Measurements from ENCODE around the gene PLAGL1.
"Not testable (repeated sequence)": the region's sequence is repeated elsewhere in the genome, so short reads cannot be mapped to it uniquely, and the experiment has no call there.

PLAGL1 gene, protein sequence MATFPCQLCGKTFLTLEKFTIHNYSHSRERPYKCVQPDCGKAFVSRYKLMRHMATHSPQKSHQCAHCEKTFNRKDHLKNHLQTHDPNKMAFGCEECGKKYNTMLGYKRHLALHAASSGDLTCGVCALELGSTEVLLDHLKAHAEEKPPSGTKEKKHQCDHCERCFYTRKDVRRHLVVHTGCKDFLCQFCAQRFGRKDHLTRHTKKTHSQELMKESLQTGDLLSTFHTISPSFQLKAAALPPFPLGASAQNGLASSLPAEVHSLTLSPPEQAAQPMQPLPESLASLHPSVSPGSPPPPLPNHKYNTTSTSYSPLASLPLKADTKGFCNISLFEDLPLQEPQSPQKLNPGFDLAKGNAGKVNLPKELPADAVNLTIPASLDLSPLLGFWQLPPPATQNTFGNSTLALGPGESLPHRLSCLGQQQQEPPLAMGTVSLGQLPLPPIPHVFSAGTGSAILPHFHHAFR

GRCh38 chr6:144008120-144008811 lies at the start of gene PLAGL1:
Gene PLAGL1, minus strand, starts transcription at chr6:144008259. Its CDS starts 60,123 bp downstream, at chr6:143948136.
- DNase-seq (ENCODE audit: low read depth): peak; percentile 27

GRCh38 chr6:144055121-144055931 lies 47.3 kb upstream of the PLAGL1 start:
- DNase-seq (ENCODE audit: low read depth): peak; percentile 16

- no peak for DNase-seq (ENCODE audit: low read depth)
Observed at GRCh38 chr6:144053601-144054000, 45.5 kb upstream of the PLAGL1 start.

GRCh38 chr6:144052488-144052887 lies 44.4 kb upstream of the PLAGL1 start:
- DNase-seq (ENCODE audit: low read depth): no peak

- DNase-seq (ENCODE audit: low read depth): no peak
Observed at GRCh38 chr6:144049386-144049785, 41.3 kb upstream of the PLAGL1 start.

- DNase-seq (ENCODE audit: low read depth): no peak
Observed at GRCh38 chr6:144047688-144048087, 39.6 kb upstream of the PLAGL1 start.

DNA sequence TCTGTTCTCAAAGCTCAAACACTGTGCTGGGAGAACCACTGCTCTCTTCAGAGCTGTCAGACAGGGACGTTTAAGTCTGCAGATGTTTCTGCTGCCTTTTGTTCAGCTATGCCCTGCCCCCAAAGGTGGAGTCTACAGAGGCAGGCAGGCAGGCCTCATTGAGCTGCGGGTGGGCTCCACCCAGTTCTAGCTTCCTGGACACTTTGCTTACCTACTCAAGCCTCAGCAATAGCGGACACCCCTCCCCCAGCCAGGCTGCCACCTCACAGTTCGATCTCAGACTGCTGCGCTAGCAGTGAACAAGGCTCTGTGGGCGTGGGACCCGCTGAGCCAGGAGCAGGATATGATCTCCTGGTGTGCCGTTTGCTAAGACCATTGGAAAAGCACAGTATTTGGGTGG lies 38.6 kb upstream of the PLAGL1 start:
- DNase-seq (ENCODE audit: low read depth): not testable (repeated sequence)

DNA sequence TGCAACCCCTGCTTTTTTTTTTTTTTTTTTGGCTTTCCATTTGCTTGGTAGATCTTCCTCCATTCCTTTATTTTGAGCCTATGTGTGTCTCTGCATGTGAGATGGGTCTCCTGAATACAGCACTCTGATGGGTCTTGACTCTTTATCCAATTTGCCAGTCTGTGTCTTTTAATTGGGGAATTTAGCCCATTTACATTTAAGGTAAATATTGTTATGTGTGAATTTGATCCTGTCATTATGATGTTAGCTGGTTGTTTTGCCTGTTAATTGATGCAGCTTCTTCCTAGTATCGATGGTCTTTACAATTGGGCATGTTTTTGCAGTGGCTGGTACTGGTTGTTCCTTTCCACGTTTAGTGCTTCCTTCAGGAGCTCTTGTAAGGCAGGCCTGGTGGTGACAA lies 36.9 kb upstream of the PLAGL1 start:
- DNase-seq (ENCODE audit: low read depth): not testable (repeated sequence)

DNA sequence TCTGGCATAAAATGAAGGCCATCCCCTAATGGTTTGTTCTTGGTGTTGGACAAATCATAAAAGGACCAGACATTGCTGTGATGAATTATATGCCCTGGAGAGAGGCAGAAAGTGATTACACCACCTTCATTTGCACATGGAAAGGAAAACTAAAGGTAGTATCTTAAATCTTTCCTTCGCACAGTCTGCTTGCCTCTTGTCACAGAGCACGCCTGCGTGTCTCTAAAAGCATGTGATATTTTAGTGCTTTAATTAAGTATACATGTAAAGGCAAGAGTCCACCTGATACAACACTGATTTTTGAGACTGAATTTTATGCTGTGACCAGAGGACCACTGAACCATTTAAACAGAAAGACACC lies 28.8 kb upstream of the PLAGL1 start:
- no peak for DNase-seq (ENCODE audit: low read depth)

GRCh38 chr6:144036064-144036834 lies 28.2 kb upstream of the PLAGL1 start:
- DNase-seq (ENCODE audit: low read depth): no peak

DNA sequence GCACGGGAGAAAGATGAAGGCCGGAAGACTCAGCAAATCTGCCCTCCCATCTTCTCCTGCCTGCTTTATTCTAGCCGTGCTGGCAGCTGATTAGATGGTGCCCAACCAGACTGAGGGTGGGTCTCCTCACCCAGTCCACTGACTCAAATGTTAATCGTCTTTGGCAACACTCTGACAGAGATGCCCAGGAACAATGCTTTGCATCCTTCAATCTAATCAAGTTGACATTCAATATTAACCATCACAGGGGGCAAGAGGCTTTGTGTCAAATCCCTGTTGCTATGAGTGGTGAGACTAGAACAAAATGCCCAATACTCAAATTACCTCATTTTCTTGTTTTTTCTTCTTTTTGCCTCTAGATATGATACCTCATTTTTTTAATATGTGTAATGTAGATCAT lies 27.4 kb upstream of the PLAGL1 start:
- no peak for DNase-seq (ENCODE audit: low read depth)

- DNase-seq (ENCODE audit: low read depth): no peak
Observed at GRCh38 chr6:144033816-144034735, 26.0 kb upstream of the PLAGL1 start.

DNA sequence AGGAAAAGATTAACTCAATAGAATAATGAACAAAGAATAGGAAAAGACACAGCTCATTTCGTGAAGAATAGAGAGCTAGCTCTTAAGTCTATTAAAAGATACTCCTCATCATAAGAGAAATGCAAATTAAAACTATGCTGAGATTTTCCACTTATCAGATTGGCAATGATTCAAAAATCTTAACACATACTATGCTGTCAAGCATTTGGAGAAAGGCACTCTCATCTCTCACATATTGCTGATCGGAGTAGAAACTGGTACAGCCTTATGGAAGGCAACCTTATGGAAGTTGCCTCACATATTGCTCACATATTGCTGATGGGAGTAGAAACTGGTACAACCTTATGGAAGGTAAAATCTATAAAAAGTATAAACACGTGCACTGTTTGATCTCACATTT lies 21.4 kb upstream of the PLAGL1 start:
- DNase-seq (ENCODE audit: low read depth): no peak

DNA sequence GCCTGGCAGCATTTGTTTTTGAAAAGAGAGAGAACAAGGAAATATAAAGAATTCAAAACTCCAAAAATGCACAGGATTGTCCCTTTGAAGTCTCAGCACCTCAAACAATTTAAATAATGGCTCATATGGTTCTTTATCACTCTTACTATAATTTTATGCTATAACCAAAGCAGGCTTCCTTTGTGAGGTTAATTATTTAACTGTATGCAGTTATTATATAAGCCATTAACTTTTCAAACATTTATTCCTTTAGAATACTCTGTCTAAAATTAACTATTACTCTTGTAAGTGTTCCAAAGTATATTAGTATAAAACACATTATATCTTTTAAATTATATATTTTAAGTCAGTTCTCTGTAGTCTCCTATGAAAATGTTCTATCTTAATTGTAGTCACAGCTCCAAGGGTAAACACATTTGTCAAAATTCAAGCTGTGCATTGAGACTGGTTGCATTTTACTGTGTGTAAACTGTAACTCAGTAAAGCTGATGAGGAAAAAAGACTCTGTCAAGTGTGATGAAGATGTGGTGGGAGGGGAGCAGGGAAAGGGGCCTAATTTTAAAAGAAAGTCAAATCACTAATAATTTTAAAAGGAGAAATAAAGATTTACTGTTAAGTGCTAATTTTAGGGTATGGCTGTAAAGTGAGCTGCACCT lies 20.0 kb upstream of the PLAGL1 start:
- no peak for DNase-seq (ENCODE audit: low read depth)

- no peak for DNase-seq (ENCODE audit: low read depth)
Observed at GRCh38 chr6:144023216-144023615, 15.2 kb upstream of the PLAGL1 start.

GRCh38 chr6:144019929-144020328 lies 11.9 kb upstream of the PLAGL1 start:
- DNase-seq (ENCODE audit: low read depth): no peak

GRCh38 chr6:144017166-144018094 lies 9.4 kb upstream of the PLAGL1 start:
- DNase-seq (ENCODE audit: low read depth): no peak

- DNase-seq (ENCODE audit: low read depth): peak; percentile 38
Observed at GRCh38 chr6:144013486-144013909, 5.4 kb upstream of the PLAGL1 start.

DNA sequence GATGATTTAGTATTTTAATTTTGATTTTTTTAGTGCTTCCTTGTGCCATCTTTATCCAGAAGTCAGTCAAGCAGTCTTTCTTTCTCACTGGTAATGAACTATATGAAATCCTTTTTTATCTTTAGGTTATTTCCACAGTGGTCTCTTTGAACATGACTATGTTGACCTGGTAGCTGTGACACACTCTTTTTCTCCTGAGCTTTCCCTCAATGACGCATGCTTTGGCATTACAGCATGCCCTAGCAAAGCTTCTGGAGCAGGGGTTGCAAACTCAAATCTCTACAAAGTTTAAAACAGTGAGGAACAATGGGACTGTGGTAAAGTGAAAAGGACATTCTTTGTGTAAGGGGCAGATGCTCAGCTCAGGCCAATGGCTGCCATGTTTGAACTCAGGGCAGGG lies 4.5 kb upstream of the PLAGL1 start:
- DNase-seq (ENCODE audit: low read depth): no peak
